Left cardiac atrium (tissue), 4 donors: ENCODE data around the gene ATP9A. TPM values are rescaled to one million over a fixed set of nuclear protein-coding genes. Genes with fewer than 3 reads are reported as not detected.
"Not testable (repeated sequence)": the region's sequence is repeated elsewhere in the genome, so short reads cannot be mapped to it uniquely, and the experiment has no call there.

Source experiments
- ATAC-seq, 2 donors: fragments of 200-7000 bp; cut with Tn5 transposase; one replicate each; pipeline ENCODE4 v1.9.1; 2020; ENCODE audit warnings: mild to moderate bottlenecking in 2 of 2, moderate library complexity in 2 of 2
- DNase-seq: peaks from one replicate; pipeline ENCODE4 v3.0.0-alpha.2; 2020
- intact Hi-C, 2 donors: fragments of 100-400 bp; cut with DNase I; formaldehyde crosslinking; loops; one replicate each; pipeline versions ENCODE4 v1.14.1 to v1.15.1; 2022 to 2023
- total RNA-seq, 2 donors: library from RNA; stranded (reverse); fragmentation: NEBNext Ultra II Directional; extraction: Animal tissue kit (Norgen Biotek cat#: 25700); gene quantifications; one replicate each; pipeline ENCODE4 v1.2.1, GENCODE V29; 2021
- donor health status: DM: no; HTN: yes; CAD: no.
- donor health status: DM: no; HTN: yes; CAD: no; lungs with severe emphysema.
- donor health status: DM: yes; HTN: yes; CAD: no.
- donor health status: Dilated cardiomyopathy.

The ATP9A gene
- total RNA-seq, 2 donors from 2014 or later = 27.6 to 28.0 TPM

- no peak for ATAC-seq
- intact Hi-C loops = no loop called here
- no peak for DNase-seq
Observed at GRCh38 chr20:51799401-51799860, 31.2 kb upstream of the ATP9A start.

GRCh38 chr20:51797357-51798025, 29.3 kb upstream of the ATP9A start:
- intact Hi-C loops = no loop called here
- ATAC-seq (no peak), DNase-seq (no peak)

- DNase-seq (no peak), ATAC-seq (no peak)
- intact Hi-C loops = no loop called here
Observed at GRCh38 chr20:51796340-51796739, 28.1 kb upstream of the ATP9A start.

GRCh38 chr20:51792960-51793359, 24.8 kb upstream of the ATP9A start:
- ATAC-seq (no peak), DNase-seq (no peak)
- intact Hi-C loops = no loop called here

GRCh38 chr20:51791626-51792025, 23.4 kb upstream of the ATP9A start:
- no peak for ATAC-seq
- intact Hi-C loops = no loop called here
- no peak for DNase-seq

GRCh38 chr20:51790256-51790655, 22.1 kb upstream of the ATP9A start:
- intact Hi-C loops = no loop called here
- ATAC-seq = no peak
- no peak for DNase-seq

- intact Hi-C loops = no loop called here
- ATAC-seq = no peak
- DNase-seq = no peak
Observed at GRCh38 chr20:51789434-51789833, 21.2 kb upstream of the ATP9A start.

GRCh38 chr20:51788822-51789221, 20.6 kb upstream of the ATP9A start:
- ATAC-seq = no peak
- no peak for DNase-seq
- intact Hi-C loops = no loop called here

- ATAC-seq (no peak), DNase-seq (no peak)
- intact Hi-C loops = no loop called here
Observed at GRCh38 chr20:51784299-51784698, 16.1 kb upstream of the ATP9A start.

GRCh38 chr20:51778229-51778759, 10.1 kb upstream of the ATP9A start:
- DNase-seq, ATAC-seq, intact Hi-C loops: not testable (repeated sequence)

GRCh38 chr20:51775241-51775640, 7.1 kb upstream of the ATP9A start:
- intact Hi-C loops = no loop called here
- no peak for DNase-seq
- no peak for ATAC-seq

GRCh38 chr20:51772236-51772635, 4.0 kb upstream of the ATP9A start:
- ATAC-seq (no peak), DNase-seq (no peak)
- intact Hi-C loops = no loop called here

- ATAC-seq (no peak), DNase-seq (no peak)
- intact Hi-C loops = no loop called here
Observed at GRCh38 chr20:51769976-51770615, 1.9 kb upstream of the ATP9A start.

GRCh38 chr20:51768759-51769517, 748 bp upstream of the ATP9A start:
- no peak for ATAC-seq
- intact Hi-C loops = no loop called here
- DNase-seq = no peak

- intact Hi-C loops = no loop called here
- ATAC-seq = peak; percentile 83 to 97
- peak; percentile 73 for DNase-seq
Observed at GRCh38 chr20:51766994-51767866, 960 bp downstream of the ATP9A start.

- intact Hi-C loops, ATAC-seq, DNase-seq: not testable (repeated sequence)
Observed at GRCh38 chr20:51765381-51765780, 2.8 kb downstream of the ATP9A start.

- intact Hi-C loops = no loop called here
- no peak for ATAC-seq
- no peak for DNase-seq
Observed at GRCh38 chr20:51763965-51764602, 4.1 kb downstream of the ATP9A start.

GRCh38 chr20:51760905-51761546, 7.2 kb downstream of the ATP9A start:
- intact Hi-C loops = no loop called here
- ATAC-seq (no peak), DNase-seq (no peak)
